Neural progenitor cell (in vitro differentiated cells): ENCODE measurements around the gene MED13L. TPM values are rescaled to one million over a fixed set of nuclear protein-coding genes. Genes with fewer than 3 reads are reported as not detected.

Experiments
- DNase-seq: peaks from one replicate; pipeline ENCODE4 v3.0.0-alpha.2; 2016; ENCODE audit warnings: low spot score
- H2AFZ ChIP-seq: fragments of 200-600 bp; sonication (generic); replicated peaks from 2 replicates; pipeline ENCODE4 v1.6.1; 2016; ENCODE audit warnings: antibody characterized with exemption
- H3F3A ChIP-seq: fragments of 200-600 bp; sonication (generic); 2 replicates; pipeline ENCODE4 v1.6.1; 2016; ENCODE audit warnings: antibody characterized with exemption, low read depth
- H3K27ac ChIP-seq: fragments of 200-600 bp; sonication (generic); 2 replicates; pipeline ENCODE4 v1.5.1; 2016; ENCODE audit warnings: mild to moderate bottlenecking
- H3K27me3 ChIP-seq: fragments of 200-600 bp; sonication (generic); 2 replicates; pipeline ENCODE4 v1.6.1; 2016; ENCODE audit warnings: mild to moderate bottlenecking, moderate library complexity
- H3K36me3 ChIP-seq: fragments of 200-600 bp; sonication (generic); 2 replicates; pipeline ENCODE4 v1.5.1; 2016
- H3K4me1 ChIP-seq: fragments of 200-600 bp; sonication (generic); 2 replicates; pipeline ENCODE4 v1.6.1; 2016; ENCODE audit warnings: mixed run types
- H3K4me2 ChIP-seq: fragments of 200-600 bp; sonication (generic); 2 replicates; pipeline ENCODE4 v1.6.1; 2016
- H3K4me3 ChIP-seq: fragments of 200-600 bp; sonication (generic); 2 replicates; pipeline ENCODE4 v1.5.1; 2016
- H3K79me2 ChIP-seq: fragments of 200-600 bp; sonication (generic); 2 replicates; pipeline ENCODE4 v1.6.1; 2016; ENCODE audit warnings: low read depth
- H3K9ac ChIP-seq: fragments of 200-600 bp; sonication (generic); 2 replicates; pipeline ENCODE4 v1.6.1; 2016
- H3K9me3 ChIP-seq: fragments of 200-600 bp; sonication (generic); 2 replicates; pipeline ENCODE4 v1.5.1; 2016; ENCODE audit warnings: low read depth
- H4K20me1 ChIP-seq: fragments of 200-600 bp; sonication (generic); 2 replicates; pipeline ENCODE4 v1.6.1; 2016; ENCODE audit warnings: low read depth
- H3K27ac Mint-ChIP-seq: 3 replicates; pipeline ENCODE4 v1.8.0; 2021; ENCODE audit warnings: mixed read lengths
- H3K27me3 Mint-ChIP-seq: 2 replicates; pipeline ENCODE4 v1.8.0; 2022; ENCODE audit warnings: low read depth, mild to moderate bottlenecking, inconsistent platforms, moderate library complexity, mixed read lengths; ENCODE audit not compliant: insufficient read depth
- H3K36me3 Mint-ChIP-seq: 3 replicates; pipeline ENCODE4 v1.8.0; 2021; ENCODE audit warnings: mixed read lengths
- H3K4me1 Mint-ChIP-seq: 3 replicates; pipeline ENCODE4 v1.8.0; 2021; ENCODE audit warnings: mixed read lengths
- H3K4me3 Mint-ChIP-seq: 3 replicates; pipeline ENCODE4 v1.8.0; 2021; ENCODE audit warnings: mild to moderate bottlenecking, moderate library complexity, mixed read lengths
- H3K9me3 Mint-ChIP-seq: 3 replicates; pipeline ENCODE4 v1.8.0; 2020; ENCODE audit warnings: mixed read lengths
- CTCF ChIP-seq: fragments of 200-600 bp; sonication (generic); IDR thresholded peaks from 2 replicates; pipeline ENCODE4 v1.5.1; 2017; ENCODE audit warnings: antibody characterized with exemption, mild to moderate bottlenecking
- EZH2 ChIP-seq: fragments of 200-600 bp; sonication (generic); IDR thresholded peaks from 2 replicates; pipeline ENCODE4 v1.6.1; 2017; ENCODE audit warnings: antibody characterized with exemption, mild to moderate bottlenecking, moderate library complexity
- EZH2phosphoT487 ChIP-seq: fragments of 200-600 bp; sonication (generic); IDR thresholded peaks from 2 replicates; pipeline ENCODE4 v1.6.1; 2017; ENCODE audit warnings: antibody characterized with exemption
- total RNA-seq: library from RNA; depleted of rRNA; stranded (reverse); fragments of >200 nt; gene quantifications from 2 replicates; pipeline ENCODE4 v1.2.3, GENCODE V29; 2015; ENCODE audit warnings: low replicate concordance

Gene MED13L
- total RNA-seq, 1 donor from 2014 or later: 149 TPM

- Histone ChIP-seq H3K9me3 (no peaks in the 10 kb centered on the region), H3K79me2 (no peaks in the 10 kb centered on the region), H3K4me3 (no peak overlapping the region), H3K27me3 (no peaks in the 10 kb centered on the region), H2AFZ (no peak overlapping the region), H3K4me1 (peaks cover 42% of the 10 kb centered on the region), H3F3A (peaks cover 36% of the 10 kb centered on the region), H3K27ac (no peak overlapping the region), H3K9ac (no peak overlapping the region), H4K20me1 (no peaks in the 10 kb centered on the region), H3K36me3 (no peaks in the 10 kb centered on the region), H3K4me2 (no peak overlapping the region)
- DNase-seq: no peak
- Mint-ChIP-seq H3K4me1 (peaks cover 39% of the 10 kb centered on the region), H3K4me3 (no peak overlapping the region), H3K36me3 (no peaks in the 10 kb centered on the region), H3K27ac (no peak overlapping the region), H3K27me3 (no peaks in the 10 kb centered on the region), H3K9me3 (no peaks in the 10 kb centered on the region)
- TF ChIP-seq CTCF (no peak), EZH2 (no peak), EZH2phosphoT487 (no peak)
These were observed 21.1 kb upstream of the MED13L start for GRCh38 chr12:116298578-116298977.

- Mint-ChIP-seq H3K9me3 (no peaks in the 10 kb centered on the region), H3K27me3 (no peaks in the 10 kb centered on the region), H3K4me3 (no peak overlapping the region), H3K36me3 (no peaks in the 10 kb centered on the region), H3K27ac (no peak overlapping the region), H3K4me1 (peaks cover 38% of the 10 kb centered on the region)
- H3K36me3 ChIP-seq: no peaks in the 10 kb centered on the region
- H3K4me2 ChIP-seq: no peak overlapping the region
- no peaks in the 10 kb centered on the region for H3K27me3 ChIP-seq
- H3K9ac ChIP-seq: no peak overlapping the region
- H4K20me1 ChIP-seq: no peaks in the 10 kb centered on the region
- no peaks in the 10 kb centered on the region for H3K9me3 ChIP-seq
- no peak overlapping the region for H3K27ac ChIP-seq
- H2AFZ ChIP-seq: no peak overlapping the region
- TF ChIP-seq CTCF (no peak), EZH2 (no peak), EZH2phosphoT487 (no peak)
- H3F3A ChIP-seq: peaks cover 29% of the 10 kb centered on the region
- no peak overlapping the region for H3K4me3 ChIP-seq
- peaks cover 33% of the 10 kb centered on the region for H3K4me1 ChIP-seq
- H3K79me2 ChIP-seq: no peaks in the 10 kb centered on the region
- DNase-seq: no peak
These were observed 19.8 kb upstream of the MED13L start for GRCh38 chr12:116297224-116297834.

- Histone ChIP-seq H3K4me3 (no peak overlapping the region), H4K20me1 (no peaks in the 10 kb centered on the region), H3K4me2 (no peak overlapping the region), H3K4me1 (peaks cover 25% of the 10 kb centered on the region), H3K9me3 (no peaks in the 10 kb centered on the region), H3K79me2 (no peaks in the 10 kb centered on the region), H3K36me3 (no peaks in the 10 kb centered on the region), H3K9ac (no peak overlapping the region), H3K27me3 (no peaks in the 10 kb centered on the region), H3K27ac (no peak overlapping the region), H2AFZ (no peak overlapping the region), H3F3A (peaks cover 23% of the 10 kb centered on the region)
- Mint-ChIP-seq H3K9me3 (no peaks in the 10 kb centered on the region), H3K36me3 (no peaks in the 10 kb centered on the region), H3K4me1 (peaks cover 29% of the 10 kb centered on the region), H3K27me3 (no peaks in the 10 kb centered on the region), H3K4me3 (no peak overlapping the region), H3K27ac (no peak overlapping the region)
- TF ChIP-seq CTCF (no peak), EZH2phosphoT487 (no peak), EZH2 (no peak)
- no peak for DNase-seq
These were observed 18.1 kb upstream of the MED13L start for GRCh38 chr12:116295327-116296263.
